IPS-20b (cell line): Measurements from ENCODE around the gene PWWP2B.
A peak's percentile ranks its signal among the peaks of the same experiment; 100 is the strongest.

Experiments
- H3K27ac ChIP-seq: one replicate; pipeline ENCODE4 v1.5.1; 2013; ENCODE audit warnings: low read length
- H3K27me3 ChIP-seq: 2 replicates; pipeline ENCODE4 v1.6.1; 2013; ENCODE audit warnings: mild to moderate bottlenecking, low read length, inconsistent platforms; ENCODE audit not compliant: insufficient read depth
- H3K36me3 ChIP-seq: 2 replicates; pipeline ENCODE4 v1.6.1; 2013; ENCODE audit warnings: low read depth, mild to moderate bottlenecking, inconsistent platforms, low read length, moderate library complexity; ENCODE audit not compliant: insufficient read depth
- H3K4me1 ChIP-seq: 2 replicates; pipeline ENCODE4 v1.6.1; 2013; ENCODE audit warnings: mild to moderate bottlenecking, control low read depth, inconsistent platforms, low read length, moderate library complexity; ENCODE audit not compliant: insufficient read depth
- H3K4me3 ChIP-seq: 2 replicates; pipeline ENCODE4 v1.5.1; 2013; ENCODE audit warnings: mild to moderate bottlenecking, low read length, inconsistent platforms
- H3K9ac ChIP-seq: 2 replicates; pipeline ENCODE4 v1.6.1; 2013; ENCODE audit warnings: low read depth, mild to moderate bottlenecking, inconsistent platforms, low read length, moderate library complexity
- H3K9me3 ChIP-seq: 2 replicates; pipeline ENCODE4 v1.6.1; 2013; ENCODE audit warnings: mild to moderate bottlenecking, low read depth, low read length, inconsistent platforms; ENCODE audit not compliant: insufficient read depth

PWWP2B gene

DNA sequence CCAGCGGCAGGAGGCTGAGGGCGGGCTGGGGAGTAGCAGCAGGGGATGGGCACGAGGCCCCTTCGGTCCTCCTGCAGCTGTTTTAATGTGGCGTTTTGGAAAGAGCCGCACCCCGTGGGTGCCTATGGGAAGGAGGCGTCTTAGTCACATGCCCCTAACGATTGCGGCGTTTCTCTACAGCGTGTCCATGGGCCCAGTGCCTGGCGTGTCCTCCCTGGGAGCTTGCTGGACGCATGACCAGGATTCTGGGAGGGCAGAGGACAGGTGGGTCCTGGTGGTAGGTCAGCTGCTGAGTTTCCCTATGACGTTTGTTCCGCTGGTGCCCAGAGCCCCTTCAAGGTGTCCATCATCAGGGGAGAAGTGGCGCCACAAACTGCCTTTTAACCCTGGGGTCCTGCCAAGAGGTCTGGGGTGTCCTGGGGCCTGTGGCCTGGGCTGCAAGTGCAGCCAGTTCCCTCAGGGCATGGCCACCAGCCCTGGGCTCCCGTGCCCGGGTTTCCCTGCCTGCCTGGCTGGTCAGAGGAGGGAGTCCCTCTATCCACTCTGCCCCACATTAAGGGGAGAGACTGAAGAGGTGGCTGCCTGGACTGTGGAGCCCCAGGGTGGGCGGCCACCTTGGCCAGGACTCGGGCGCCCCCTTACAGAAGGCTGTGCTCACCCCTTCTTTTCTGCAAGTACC, 48.7 kb downstream of the PWWP2B start:
- Histone ChIP-seq H3K27ac (peak overlapping the region; percentile 53), H3K36me3 (no peaks in the 10 kb centered on the region), H3K27me3 (no peaks in the 10 kb centered on the region), H3K9ac (no peak overlapping the region), H3K4me1 (peaks cover 14% of the 10 kb centered on the region), H3K9me3 (no peaks in the 10 kb centered on the region), H3K4me3 (no peak overlapping the region)

DNA sequence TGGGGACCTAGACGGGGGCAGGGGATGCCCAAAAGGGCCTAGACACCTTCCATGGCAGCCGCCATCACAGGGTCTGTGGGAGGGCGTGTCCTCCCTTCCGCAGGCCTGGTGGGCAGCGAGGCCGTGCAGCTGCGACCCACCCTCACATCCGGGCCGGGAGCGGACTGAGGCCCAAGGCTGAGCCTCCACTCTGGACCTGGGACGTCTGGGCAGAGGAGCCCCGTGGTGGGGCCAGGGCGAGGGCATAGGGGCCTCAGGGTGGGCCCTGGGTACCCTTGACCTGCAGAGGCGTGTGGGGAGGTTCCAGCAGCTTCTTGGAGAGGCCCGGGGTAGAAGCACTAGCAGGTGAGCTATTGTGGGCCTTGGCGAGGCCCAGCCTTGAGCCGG, 49.2 kb downstream of the PWWP2B start:
- H3K27ac ChIP-seq, result no peak overlapping the region
- no peaks in the 10 kb centered on the region for H3K36me3 ChIP-seq
- H3K4me1 ChIP-seq, result peaks cover 14% of the 10 kb centered on the region
- H3K27me3 ChIP-seq, result no peaks in the 10 kb centered on the region
- no peak overlapping the region for H3K9ac ChIP-seq
- H3K4me3 ChIP-seq, result no peak overlapping the region
- no peaks in the 10 kb centered on the region for H3K9me3 ChIP-seq

DNA sequence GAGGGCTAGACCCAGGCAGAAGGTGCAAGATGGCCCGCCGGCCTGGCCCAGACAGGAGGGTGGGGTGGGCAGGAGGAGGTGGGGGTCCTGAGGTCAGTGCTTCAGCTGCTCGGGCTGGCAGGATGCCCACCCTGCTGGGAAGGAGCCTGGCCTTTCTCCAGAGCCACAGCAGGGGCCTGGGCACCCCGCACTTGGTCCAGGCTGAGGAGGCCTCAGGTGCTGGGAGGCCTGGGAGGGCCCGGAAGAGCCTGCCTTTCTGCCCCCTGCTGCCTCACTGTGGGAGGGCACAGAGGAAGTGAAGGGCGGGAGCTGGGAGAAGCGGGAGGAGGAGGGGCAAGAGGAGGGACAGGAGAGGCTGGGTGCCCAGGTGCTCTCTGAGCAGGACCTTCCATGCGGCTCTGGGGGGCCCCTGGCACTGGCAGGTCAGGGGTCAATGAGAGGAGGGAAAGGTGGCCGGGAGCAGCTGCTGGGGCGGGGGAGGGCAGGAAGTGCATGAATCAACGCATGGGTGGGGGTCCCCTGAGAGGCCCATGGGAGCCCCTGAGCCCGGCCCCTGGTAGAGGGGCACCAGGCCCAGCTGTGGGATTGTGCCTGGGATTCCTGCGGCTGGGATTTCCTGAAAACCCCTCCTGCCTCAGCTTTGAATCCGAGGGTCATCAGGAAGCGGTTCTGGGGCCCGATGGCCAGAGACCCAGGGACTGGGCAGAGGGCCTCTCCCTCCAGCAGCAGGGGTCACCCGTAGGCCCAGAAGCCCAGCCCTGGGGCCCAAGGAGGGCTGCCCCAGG, 49.9 kb downstream of the PWWP2B start:
- Histone ChIP-seq H3K9me3 (no peaks in the 10 kb centered on the region), H3K9ac (no peak overlapping the region)

DNA sequence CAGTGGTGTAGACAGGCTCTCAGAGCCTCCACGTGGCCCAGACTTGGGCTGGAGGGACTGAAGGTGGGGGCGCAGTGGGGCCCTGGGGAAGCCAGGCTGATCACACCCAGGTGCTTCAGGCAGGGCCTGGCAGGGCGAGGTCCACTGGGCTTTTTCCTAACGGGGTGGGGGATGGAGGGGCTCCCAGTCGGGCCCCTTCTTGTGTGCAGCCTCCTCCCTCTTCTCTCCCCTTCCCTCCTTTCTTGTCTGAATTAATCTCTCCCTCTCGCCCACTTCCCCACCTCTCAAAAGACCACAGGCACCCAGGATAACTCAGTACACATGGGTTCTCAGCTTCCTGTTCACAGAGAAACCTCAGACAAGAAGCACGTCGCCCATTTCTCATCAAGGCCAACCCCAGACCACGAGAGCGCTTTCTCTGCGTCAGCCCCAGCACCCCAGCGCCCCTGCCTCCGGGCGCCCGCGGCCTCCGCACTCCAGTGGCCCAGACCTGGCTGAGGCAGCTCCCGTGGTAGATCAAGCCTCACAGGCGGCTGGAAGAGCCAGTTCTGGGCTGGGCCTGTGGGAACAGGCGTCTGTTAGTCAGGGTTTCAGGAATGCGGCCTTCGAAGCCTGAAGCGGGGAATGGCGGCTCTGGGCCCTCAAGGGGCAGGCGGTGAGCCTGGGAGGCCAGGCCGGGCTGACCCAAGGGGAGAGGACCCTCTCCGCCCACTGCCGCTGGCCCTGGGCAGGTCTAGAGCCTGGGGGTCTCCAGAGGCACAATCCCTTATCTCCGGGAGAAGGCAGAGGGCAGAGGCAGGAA, 50.6 kb downstream of the PWWP2B start:
- no peak overlapping the region for H3K9ac ChIP-seq
- peaks cover 14% of the 10 kb centered on the region for H3K4me1 ChIP-seq
- no peaks in the 10 kb centered on the region for H3K36me3 ChIP-seq
- H3K9me3 ChIP-seq, result no peaks in the 10 kb centered on the region
- no peaks in the 10 kb centered on the region for H3K27me3 ChIP-seq
- H3K4me3 ChIP-seq, result no peak overlapping the region
- H3K27ac ChIP-seq, result no peak overlapping the region

More for the DNA sequence above, 49.9 kb downstream of the PWWP2B start:
- Histone ChIP-seq H3K27me3 (no peaks in the 10 kb centered on the region), H3K4me1 (peaks cover 14% of the 10 kb centered on the region), H3K36me3 (no peaks in the 10 kb centered on the region), H3K4me3 (no peak overlapping the region), H3K27ac (no peak overlapping the region)

DNA sequence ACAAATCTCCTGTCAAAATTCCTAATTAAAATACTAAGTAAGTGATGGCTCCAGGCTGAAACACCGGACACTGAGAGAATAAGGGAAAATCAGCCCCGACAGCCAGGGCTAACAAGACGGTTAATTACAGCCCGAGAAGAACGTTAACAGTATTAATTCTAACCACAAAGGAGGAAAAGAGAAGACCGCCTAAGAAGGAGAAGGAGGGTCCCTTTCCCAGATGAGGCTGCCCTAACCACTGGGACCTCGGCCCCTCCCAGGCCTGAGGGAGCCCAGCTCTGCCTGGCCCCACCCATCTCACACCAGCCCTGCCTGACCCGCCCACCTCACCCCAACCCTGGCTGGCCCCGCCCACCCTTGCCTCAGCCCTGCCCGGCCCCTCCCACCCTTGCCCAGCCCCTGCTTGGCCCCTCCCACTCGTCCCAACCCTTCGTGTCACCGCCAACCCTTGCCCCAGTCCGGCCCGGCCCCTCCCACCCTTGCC, 51.3 kb downstream of the PWWP2B start:
- no peaks in the 10 kb centered on the region for H3K9me3 ChIP-seq
- no peaks in the 10 kb centered on the region for H3K36me3 ChIP-seq
- H3K27ac ChIP-seq, result no peak overlapping the region
- no peak overlapping the region for H3K9ac ChIP-seq
- peaks cover 14% of the 10 kb centered on the region for H3K4me1 ChIP-seq
- no peaks in the 10 kb centered on the region for H3K27me3 ChIP-seq
- H3K4me3 ChIP-seq, result no peak overlapping the region

DNA sequence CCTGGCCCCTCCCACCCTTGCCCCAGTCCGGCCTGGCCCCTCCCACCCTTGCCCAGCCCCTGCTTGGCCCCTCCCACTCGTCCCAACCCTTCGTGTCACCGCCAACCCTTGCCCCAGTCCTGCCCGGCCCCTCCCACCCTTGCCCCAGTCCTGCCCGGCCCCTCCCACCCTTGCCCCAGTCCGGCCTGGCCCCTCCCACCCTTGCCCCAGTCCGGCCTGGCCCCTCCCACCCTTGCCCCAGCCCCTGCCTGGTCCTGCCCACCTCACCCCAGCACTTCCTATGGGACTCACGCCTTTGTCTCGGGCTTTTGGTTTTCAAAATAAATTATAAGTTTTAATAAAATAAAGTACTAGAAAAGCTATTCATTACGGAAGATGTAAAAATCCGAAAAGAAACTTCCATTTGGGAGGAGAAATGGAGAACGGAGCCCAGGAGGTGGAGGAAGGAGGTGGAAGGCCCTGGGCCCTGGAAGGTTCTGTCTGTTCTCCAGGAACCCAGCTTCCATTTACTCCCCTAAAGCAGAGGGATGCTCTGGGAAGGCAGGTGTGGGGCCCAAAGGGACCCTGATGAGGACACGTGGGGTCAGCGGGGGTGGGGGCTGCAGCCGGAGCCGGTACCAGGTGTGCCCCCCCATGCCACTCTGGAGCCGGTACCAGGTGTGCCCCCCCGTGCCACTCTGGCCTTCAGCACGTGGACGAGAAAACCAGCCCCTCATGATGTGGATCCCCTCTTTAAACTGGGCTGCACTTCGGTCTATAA, 52.2 kb downstream of the PWWP2B start:
- Histone ChIP-seq H3K4me1 (peaks cover 14% of the 10 kb centered on the region), H3K36me3 (no peaks in the 10 kb centered on the region), H3K27ac (no peak overlapping the region), H3K9me3 (no peaks in the 10 kb centered on the region), H3K27me3 (no peaks in the 10 kb centered on the region), H3K4me3 (no peak overlapping the region), H3K9ac (no peak overlapping the region)

DNA sequence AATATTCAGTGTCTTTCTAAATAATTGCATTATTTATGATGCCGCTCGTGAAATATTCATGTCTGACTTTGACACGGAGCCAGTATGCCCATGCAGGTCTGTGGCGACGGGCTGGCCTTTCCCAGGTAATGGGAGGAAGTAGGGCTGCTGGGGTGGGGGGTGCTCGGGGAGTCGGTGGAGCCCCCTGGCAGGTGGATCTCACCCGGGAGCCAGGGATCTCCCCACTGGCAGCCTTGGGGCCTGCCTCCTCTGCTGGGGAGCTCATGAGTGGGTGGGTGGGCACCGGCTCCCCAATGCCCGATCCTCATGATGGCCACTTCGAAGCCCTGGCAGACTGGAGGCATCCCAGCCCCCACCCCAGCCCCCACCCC, 52.8 kb downstream of the PWWP2B start:
- no peak overlapping the region for H3K4me3 ChIP-seq
- H3K27ac ChIP-seq, result no peak overlapping the region
- no peaks in the 10 kb centered on the region for H3K27me3 ChIP-seq
- H3K36me3 ChIP-seq, result no peaks in the 10 kb centered on the region
- no peaks in the 10 kb centered on the region for H3K9me3 ChIP-seq
- H3K9ac ChIP-seq, result no peak overlapping the region
- peaks cover 14% of the 10 kb centered on the region for H3K4me1 ChIP-seq

DNA sequence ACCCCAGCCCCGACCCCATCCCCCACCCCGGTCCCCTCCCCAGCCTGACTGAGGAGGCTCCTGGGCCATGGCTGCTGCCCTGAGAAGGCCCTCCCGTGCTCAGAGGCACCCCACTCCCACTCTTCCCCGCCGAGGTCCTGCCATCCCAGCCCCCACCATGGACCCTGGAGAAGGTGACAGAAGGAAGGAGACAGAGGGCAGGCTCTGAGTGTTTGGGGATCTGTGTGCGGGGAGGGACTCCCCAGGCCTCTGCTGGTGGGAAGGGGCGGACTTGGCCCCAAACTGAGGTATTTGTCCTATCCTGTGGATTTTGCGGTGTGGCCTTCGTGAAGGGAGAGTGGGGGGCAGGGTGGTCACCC, 53.4 kb downstream of the PWWP2B start:
- Histone ChIP-seq H3K27me3 (no peaks in the 10 kb centered on the region), H3K4me3 (no peak overlapping the region), H3K9ac (no peak overlapping the region), H3K9me3 (no peaks in the 10 kb centered on the region), H3K27ac (no peak overlapping the region), H3K4me1 (peaks cover 7% of the 10 kb centered on the region; the same call in 1 of the 2 replicates), H3K36me3 (no peaks in the 10 kb centered on the region)

DNA sequence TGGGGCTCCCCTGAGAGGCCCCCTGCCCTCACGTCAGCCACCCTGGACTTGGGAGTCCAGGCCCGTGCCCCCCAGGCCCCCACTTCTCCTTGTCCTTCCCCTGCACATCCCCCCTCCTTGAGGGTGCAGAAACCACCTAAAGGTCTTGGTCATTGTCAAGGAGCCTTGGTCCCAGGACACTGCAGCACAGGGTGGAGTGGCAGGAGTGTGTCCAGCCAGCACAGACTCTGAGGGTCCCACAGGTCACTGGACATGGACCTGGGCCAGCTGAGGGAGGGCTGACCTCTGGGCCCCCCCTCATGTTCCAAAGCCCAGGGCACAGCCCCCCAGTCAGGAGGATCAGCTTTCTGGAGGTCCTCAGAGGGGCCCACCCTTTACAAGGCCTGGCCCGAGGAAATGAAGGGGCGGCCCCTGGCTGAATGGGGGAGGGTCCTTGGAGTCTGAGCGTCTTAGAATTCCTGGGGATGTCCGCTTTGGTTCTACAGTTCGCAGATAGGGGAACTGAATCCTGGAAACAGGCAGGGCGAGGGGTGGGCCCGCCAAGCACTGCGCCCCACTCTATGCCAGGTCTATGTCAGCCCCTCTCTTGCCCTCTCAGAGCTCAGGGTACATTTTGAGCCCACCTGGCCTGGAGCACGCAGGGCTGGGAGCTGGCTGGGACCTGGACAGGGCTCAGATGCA, 54.0 kb downstream of the PWWP2B start:
- Histone ChIP-seq H3K4me1 (peaks cover 5% of the 10 kb centered on the region; the same call in 1 of the 2 replicates), H3K9ac (no peak overlapping the region), H3K36me3 (no peaks in the 10 kb centered on the region), H3K4me3 (no peak overlapping the region), H3K27ac (no peak overlapping the region), H3K9me3 (no peaks in the 10 kb centered on the region), H3K27me3 (no peaks in the 10 kb centered on the region; the same call in 1 of the 2 replicates)

DNA sequence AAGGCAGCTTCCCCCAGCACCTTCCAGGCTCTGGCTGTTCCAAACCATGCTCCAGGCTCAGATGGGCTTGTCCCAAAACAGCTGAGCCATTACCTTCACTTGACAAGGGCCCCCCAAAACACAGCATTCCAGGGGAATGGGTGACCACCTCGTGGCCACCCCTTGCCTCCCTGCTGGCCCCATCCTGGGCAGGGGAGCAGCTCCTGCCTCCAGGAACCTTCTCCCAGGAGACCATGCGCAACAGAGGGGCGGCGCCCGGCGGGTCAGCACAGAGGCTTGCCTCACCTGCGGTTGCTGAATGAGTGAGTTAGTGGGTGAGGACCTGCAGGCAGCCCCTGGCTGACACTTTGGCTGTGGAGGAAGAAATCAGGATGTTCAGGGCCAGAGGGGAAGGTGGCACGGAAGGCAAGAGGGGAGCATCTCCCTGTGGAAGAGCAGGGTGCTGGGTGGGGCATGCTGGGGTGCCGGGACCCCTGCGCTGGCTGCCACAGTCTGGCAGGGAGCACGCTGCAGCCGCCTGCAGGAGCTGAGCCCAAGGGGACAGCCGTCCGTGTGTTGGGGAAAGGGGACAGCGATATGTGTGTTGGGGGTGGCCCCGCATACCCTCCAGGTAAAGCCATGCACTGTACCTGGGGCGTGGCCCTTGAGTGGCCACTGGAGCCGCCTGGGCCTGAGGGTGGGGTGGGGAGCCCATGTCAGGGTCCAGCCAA, 54.7 kb downstream of the PWWP2B start:
- H3K27ac ChIP-seq, result no peak overlapping the region
- H3K4me1 ChIP-seq, result peaks cover 5% of the 10 kb centered on the region; the same call in 1 of the 2 replicates

More for the DNA sequence above, 54.7 kb downstream of the PWWP2B start:
- H3K9ac ChIP-seq, result no peak overlapping the region
- no peaks in the 10 kb centered on the region; the same call in 1 of the 2 replicates for H3K27me3 ChIP-seq
- no peaks in the 10 kb centered on the region for H3K9me3 ChIP-seq
- H3K4me3 ChIP-seq, result no peak overlapping the region
- H3K36me3 ChIP-seq, result no peaks in the 10 kb centered on the region
